ENCODE results near the gene TGFB1. TPM values are rescaled to one million over a fixed set of nuclear protein-coding genes. Genes with fewer than 3 reads are reported as not detected.

The TGFB1 gene
- total RNA-seq, 1 experiment from 2014 or later = 10.4 TPM

DNA sequence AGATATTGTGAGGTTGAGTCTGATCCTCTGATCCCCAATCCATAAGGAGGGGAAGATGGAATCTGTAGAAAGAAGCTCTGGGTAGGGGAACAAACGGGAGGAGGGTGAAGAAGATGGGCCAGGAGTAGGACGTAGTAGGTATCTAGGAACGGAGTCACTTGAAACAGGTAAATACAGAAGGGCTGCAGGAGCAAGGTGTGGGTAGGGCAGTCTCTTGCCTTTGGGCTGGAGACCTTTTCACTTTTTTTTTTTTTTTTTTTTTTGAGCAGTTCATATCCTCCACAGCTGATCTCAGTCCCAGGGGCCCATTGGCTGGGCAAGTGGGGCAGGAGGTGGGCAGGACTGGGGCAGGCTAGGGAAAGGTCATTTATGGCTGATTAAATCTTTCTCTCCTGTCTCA, 45.4 kb upstream of the TGFB1 start:
- H3K27me3 Mint-ChIP-seq (ENCODE audit: low read depth) = no peaks in the 10 kb centered on the region
- H3K9me3 Mint-ChIP-seq = no peaks in the 10 kb centered on the region
- DNase-seq (ENCODE audit: low spot score) (no peak), ATAC-seq (no peak)
- H3K36me3 Mint-ChIP-seq = no peaks in the 10 kb centered on the region
- peaks cover 22% of the 10 kb centered on the region for H3K4me1 Mint-ChIP-seq
- CTCF ChIA-PET = no interaction called here
- H3K27ac Mint-ChIP-seq = peak overlapping the region; percentile 60
- H3K4me3 Mint-ChIP-seq = peak overlapping the region; percentile 100
- POLR2A ChIA-PET = interaction anchor here (0.7 to 1.1 kb wide), 2 partner anchors 28 to 35 kb away, joined by 3 to 9 read pairs; partner anchors contain the start of genes B3GNT8 and B9D2
- TF ChIP-seq MAX (CRISPR knock-in tag; IDR thresholded peaks at IDR 0.05) = no peak
- no peak for TF ChIP-seq E2F1 (CRISPR knock-in tag; IDR thresholded peaks at IDR 0.05)
- TF ChIP-seq ZNF512 (CRISPR knock-in tag; IDR thresholded peaks at IDR 0.05; ENCODE audit: borderline replicate concordance) = no peak
- TF ChIP-seq JAZF1 (CRISPR knock-in tag; IDR thresholded peaks at IDR 0.05) = no peak
- TF ChIP-seq, protein P1, sequence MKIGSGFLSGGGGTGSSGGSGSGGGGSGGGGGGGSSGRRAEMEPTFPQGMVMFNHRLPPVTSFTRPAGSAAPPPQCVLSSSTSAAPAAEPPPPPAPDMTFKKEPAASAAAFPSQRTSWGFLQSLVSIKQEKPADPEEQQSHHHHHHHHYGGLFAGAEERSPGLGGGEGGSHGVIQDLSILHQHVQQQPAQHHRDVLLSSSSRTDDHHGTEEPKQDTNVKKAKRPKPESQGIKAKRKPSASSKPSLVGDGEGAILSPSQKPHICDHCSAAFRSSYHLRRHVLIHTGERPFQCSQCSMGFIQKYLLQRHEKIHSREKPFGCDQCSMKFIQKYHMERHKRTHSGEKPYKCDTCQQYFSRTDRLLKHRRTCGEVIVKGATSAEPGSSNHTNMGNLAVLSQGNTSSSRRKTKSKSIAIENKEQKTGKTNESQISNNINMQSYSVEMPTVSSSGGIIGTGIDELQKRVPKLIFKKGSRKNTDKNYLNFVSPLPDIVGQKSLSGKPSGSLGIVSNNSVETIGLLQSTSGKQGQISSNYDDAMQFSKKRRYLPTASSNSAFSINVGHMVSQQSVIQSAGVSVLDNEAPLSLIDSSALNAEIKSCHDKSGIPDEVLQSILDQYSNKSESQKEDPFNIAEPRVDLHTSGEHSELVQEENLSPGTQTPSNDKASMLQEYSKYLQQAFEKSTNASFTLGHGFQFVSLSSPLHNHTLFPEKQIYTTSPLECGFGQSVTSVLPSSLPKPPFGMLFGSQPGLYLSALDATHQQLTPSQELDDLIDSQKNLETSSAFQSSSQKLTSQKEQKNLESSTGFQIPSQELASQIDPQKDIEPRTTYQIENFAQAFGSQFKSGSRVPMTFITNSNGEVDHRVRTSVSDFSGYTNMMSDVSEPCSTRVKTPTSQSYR (CRISPR knock-in tag; IDR thresholded peaks at IDR 0.05) = no peak
- TF ChIP-seq ATF1 (CRISPR knock-in tag; IDR thresholded peaks at IDR 0.05) = no peak
- TF ChIP-seq ZNF671 (CRISPR knock-in tag; IDR thresholded peaks at IDR 0.05) = no peak
- TF ChIP-seq ZNF317 (CRISPR knock-in tag; IDR thresholded peaks at IDR 0.05; ENCODE audit: borderline replicate concordance, low read depth) = no peak
- no peak for TF ChIP-seq ZNF396 (CRISPR knock-in tag; IDR thresholded peaks at IDR 0.05; ENCODE audit: borderline replicate concordance)
- no peak for TF ChIP-seq CTCF (IDR thresholded peaks at IDR 0.05)
- TF ChIP-seq ARID4B (CRISPR knock-in tag; IDR thresholded peaks at IDR 0.05; ENCODE audit: borderline replicate concordance) = no peak
- TF ChIP-seq GTF2I (CRISPR knock-in tag; conservative IDR thresholded peaks at IDR 0.05) = no peak
- TF ChIP-seq, protein P2, sequence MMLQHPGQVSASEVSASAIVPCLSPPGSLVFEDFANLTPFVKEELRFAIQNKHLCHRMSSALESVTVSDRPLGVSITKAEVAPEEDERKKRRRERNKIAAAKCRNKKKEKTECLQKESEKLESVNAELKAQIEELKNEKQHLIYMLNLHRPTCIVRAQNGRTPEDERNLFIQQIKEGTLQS (CRISPR knock-in tag; conservative IDR thresholded peaks at IDR 0.05) = no peak
- no peak for TF ChIP-seq ZNF263 (CRISPR knock-in tag; IDR thresholded peaks at IDR 0.05; ENCODE audit: low read depth)
- TF ChIP-seq, protein P3, sequence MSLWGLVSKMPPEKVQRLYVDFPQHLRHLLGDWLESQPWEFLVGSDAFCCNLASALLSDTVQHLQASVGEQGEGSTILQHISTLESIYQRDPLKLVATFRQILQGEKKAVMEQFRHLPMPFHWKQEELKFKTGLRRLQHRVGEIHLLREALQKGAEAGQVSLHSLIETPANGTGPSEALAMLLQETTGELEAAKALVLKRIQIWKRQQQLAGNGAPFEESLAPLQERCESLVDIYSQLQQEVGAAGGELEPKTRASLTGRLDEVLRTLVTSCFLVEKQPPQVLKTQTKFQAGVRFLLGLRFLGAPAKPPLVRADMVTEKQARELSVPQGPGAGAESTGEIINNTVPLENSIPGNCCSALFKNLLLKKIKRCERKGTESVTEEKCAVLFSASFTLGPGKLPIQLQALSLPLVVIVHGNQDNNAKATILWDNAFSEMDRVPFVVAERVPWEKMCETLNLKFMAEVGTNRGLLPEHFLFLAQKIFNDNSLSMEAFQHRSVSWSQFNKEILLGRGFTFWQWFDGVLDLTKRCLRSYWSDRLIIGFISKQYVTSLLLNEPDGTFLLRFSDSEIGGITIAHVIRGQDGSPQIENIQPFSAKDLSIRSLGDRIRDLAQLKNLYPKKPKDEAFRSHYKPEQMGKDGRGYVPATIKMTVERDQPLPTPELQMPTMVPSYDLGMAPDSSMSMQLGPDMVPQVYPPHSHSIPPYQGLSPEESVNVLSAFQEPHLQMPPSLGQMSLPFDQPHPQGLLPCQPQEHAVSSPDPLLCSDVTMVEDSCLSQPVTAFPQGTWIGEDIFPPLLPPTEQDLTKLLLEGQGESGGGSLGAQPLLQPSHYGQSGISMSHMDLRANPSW (CRISPR knock-in tag; conservative IDR thresholded peaks at IDR 0.05; ENCODE audit: low read depth) = no peak
- TF ChIP-seq, protein P4, sequence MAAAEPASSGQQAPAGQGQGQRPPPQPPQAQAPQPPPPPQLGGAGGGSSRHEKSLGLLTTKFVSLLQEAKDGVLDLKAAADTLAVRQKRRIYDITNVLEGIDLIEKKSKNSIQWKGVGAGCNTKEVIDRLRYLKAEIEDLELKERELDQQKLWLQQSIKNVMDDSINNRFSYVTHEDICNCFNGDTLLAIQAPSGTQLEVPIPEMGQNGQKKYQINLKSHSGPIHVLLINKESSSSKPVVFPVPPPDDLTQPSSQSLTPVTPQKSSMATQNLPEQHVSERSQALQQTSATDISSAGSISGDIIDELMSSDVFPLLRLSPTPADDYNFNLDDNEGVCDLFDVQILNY (CRISPR knock-in tag; IDR thresholded peaks at IDR 0.05) = no peak
- no peak for TF ChIP-seq E2F4 (CRISPR knock-in tag; IDR thresholded peaks at IDR 0.05; ENCODE audit: borderline replicate concordance, low read depth)
- TF ChIP-seq TEAD4 (CRISPR knock-in tag; IDR thresholded peaks at IDR 0.05) = no peak
- TF ChIP-seq ESRRA (CRISPR knock-in tag; IDR thresholded peaks at IDR 0.05; ENCODE audit: borderline replicate concordance) = no peak
- no peak for TF ChIP-seq FOXK1 (CRISPR knock-in tag; IDR thresholded peaks at IDR 0.05)
